Neural cell (in vitro differentiated cells): ENCODE data around the gene DOHH. TPM values are rescaled to one million over a fixed set of nuclear protein-coding genes. Genes with fewer than 3 reads are reported as not detected.
"Not testable (repeated sequence)": the region's sequence is repeated elsewhere in the genome, so short reads cannot be mapped to it uniquely, and the experiment has no call there.

ENCODE experiments used
- H2AFZ ChIP-seq: fragments of 200-600, 300-800 bp; sonication (generic), shearing (Covaris generic); 2 replicates; pipeline ENCODE4 v1.6.0; 2014; ENCODE audit warnings: low read depth, mild to moderate bottlenecking, antibody characterized with exemption, low read length, moderate library complexity
- H3F3A ChIP-seq: fragments of 200-600 bp; shearing (Covaris generic); 2 replicates; pipeline ENCODE4 v1.6.1; 2016; ENCODE audit warnings: mild to moderate bottlenecking, moderate library complexity, mixed read lengths, antibody characterized with exemption, low read length; ENCODE audit not compliant: insufficient read depth, poor library complexity, severe bottlenecking
- H3K27ac ChIP-seq: fragments of 200-600, 300-800 bp; sonication (generic), shearing (Covaris generic); 2 replicates; pipeline ENCODE4 v1.5.1; 2014; ENCODE audit warnings: mild to moderate bottlenecking, low read length, moderate library complexity
- H3K27me3 ChIP-seq: fragments of 300-800, 200-600 bp; sonication (generic), shearing (Covaris generic); 2 replicates; pipeline ENCODE4 v1.6.0; 2014; ENCODE audit warnings: mild to moderate bottlenecking, low read depth, low read length, moderate library complexity; ENCODE audit not compliant: insufficient read depth
- H3K36me3 ChIP-seq: fragments of 300-800, 200-600 bp; sonication (generic), shearing (Covaris generic); 2 replicates; pipeline ENCODE4 v1.5.1; 2014; ENCODE audit warnings: mild to moderate bottlenecking, antibody characterized with exemption, low read length, moderate library complexity; ENCODE audit not compliant: insufficient read depth
- H3K4me2 ChIP-seq: fragments of 300-800, 200-600 bp; sonication (generic), shearing (Covaris generic); 2 replicates; pipeline ENCODE4 v1.6.0; 2014; ENCODE audit warnings: mild to moderate bottlenecking, low read length
- H3K4me3 ChIP-seq: fragments of 300-800, 200-600 bp; sonication (generic), shearing (Covaris generic); 2 replicates; pipeline ENCODE4 v1.5.1; 2014; ENCODE audit warnings: mild to moderate bottlenecking, low read length, moderate library complexity
- H3K79me2 ChIP-seq: fragments of 200-600 bp; shearing (Covaris generic); replicated peaks from 2 replicates; pipeline ENCODE4 v1.6.0; 2014; ENCODE audit warnings: mild to moderate bottlenecking, low read length, moderate library complexity; ENCODE audit not compliant: insufficient read depth
- H3K9ac ChIP-seq: fragments of 300-800, 200-600 bp; sonication (generic), shearing (Covaris generic); 2 replicates; pipeline ENCODE4 v1.6.1; 2016; ENCODE audit warnings: mild to moderate bottlenecking, low read length, mixed read lengths
- H3K9me2 ChIP-seq: fragments of 200-600 bp; shearing (Covaris generic); 2 replicates; pipeline ENCODE4 v1.6.1; 2016; ENCODE audit warnings: mild to moderate bottlenecking, low read length, mixed read lengths; ENCODE audit not compliant: insufficient read depth
- H3K9me3 ChIP-seq: fragments of 200-600, 300-800 bp; sonication (generic), shearing (Covaris generic); 2 replicates; pipeline ENCODE4 v1.6.1; 2016; ENCODE audit warnings: mild to moderate bottlenecking, mixed run types, low read length, moderate library complexity, mixed read lengths
- H4K20me1 ChIP-seq: fragments of 200-600 bp; shearing (Covaris generic); 2 replicates; pipeline ENCODE4 v1.6.1; 2016; ENCODE audit warnings: mild to moderate bottlenecking, mixed run types; ENCODE audit not compliant: insufficient read depth
- EP300 ChIP-seq: fragments of 450-650 bp; conservative IDR thresholded peaks from 2 replicates; pipeline ENCODE4 v1.6.1; 2014; ENCODE audit warnings: antibody characterized with exemption, mild to moderate bottlenecking, moderate library complexity; ENCODE audit not compliant: poor library complexity, severe bottlenecking
- EZH2 ChIP-seq: fragments of 200-600, 300-800 bp; shearing (Covaris generic), sonication (generic); IDR thresholded peaks from 2 replicates; pipeline ENCODE4 v1.6.1; 2014; ENCODE audit warnings: antibody characterized with exemption, low read length, borderline replicate concordance, mild to moderate bottlenecking; ENCODE audit not compliant: insufficient read depth, poor library complexity, severe bottlenecking
- MXI1 ChIP-seq: fragments of 450-650 bp; conservative IDR thresholded peaks from 2 replicates; pipeline ENCODE4 v1.6.1; 2014; ENCODE audit warnings: antibody characterized with exemption, mild to moderate bottlenecking; ENCODE audit not compliant: poor library complexity, severe bottlenecking
- POLR2AphosphoS5 ChIP-seq: IDR thresholded peaks from 2 replicates; pipeline ENCODE4 v1.6.1; 2012
- RAD21 ChIP-seq: fragments of 450-650 bp; conservative IDR thresholded peaks from 2 replicates; pipeline ENCODE4 v1.6.1; 2014; ENCODE audit warnings: antibody characterized with exemption, mild to moderate bottlenecking, moderate library complexity
- SMC3 ChIP-seq: fragments of 450-650 bp; conservative IDR thresholded peaks from 2 replicates; pipeline ENCODE4 v1.6.1; 2014; ENCODE audit warnings: antibody characterized with exemption, mild to moderate bottlenecking, moderate library complexity; ENCODE audit not compliant: poor library complexity
- TAF1 ChIP-seq: IDR thresholded peaks from 2 replicates; pipeline ENCODE4 v1.6.1; 2012; ENCODE audit warnings: low read depth
- polyA plus RNA-seq: library from polyadenylated mRNA; depleted of rRNA; stranded (reverse); fragments of >200 nt; gene quantifications from 2 replicates; pipeline ENCODE4 v1.2.3, GENCODE V29; 2014
- TF ChIP-seq, protein P1 (sequence below): fragments of 450-650 bp; IDR thresholded peaks from 2 replicates; pipeline ENCODE4 v1.5.1; 2014; ENCODE audit warnings: antibody characterized with exemption, mild to moderate bottlenecking, moderate library complexity; ENCODE audit not compliant: poor library complexity, severe bottlenecking
- TF ChIP-seq, protein P2 (sequence below): IDR thresholded peaks from 2 replicates; pipeline ENCODE4 v1.6.1; 2012; ENCODE audit warnings: borderline replicate concordance

Gene DOHH
- polyA plus RNA-seq, 1 donor from 2014 or later = 20.3 TPM

DNA sequence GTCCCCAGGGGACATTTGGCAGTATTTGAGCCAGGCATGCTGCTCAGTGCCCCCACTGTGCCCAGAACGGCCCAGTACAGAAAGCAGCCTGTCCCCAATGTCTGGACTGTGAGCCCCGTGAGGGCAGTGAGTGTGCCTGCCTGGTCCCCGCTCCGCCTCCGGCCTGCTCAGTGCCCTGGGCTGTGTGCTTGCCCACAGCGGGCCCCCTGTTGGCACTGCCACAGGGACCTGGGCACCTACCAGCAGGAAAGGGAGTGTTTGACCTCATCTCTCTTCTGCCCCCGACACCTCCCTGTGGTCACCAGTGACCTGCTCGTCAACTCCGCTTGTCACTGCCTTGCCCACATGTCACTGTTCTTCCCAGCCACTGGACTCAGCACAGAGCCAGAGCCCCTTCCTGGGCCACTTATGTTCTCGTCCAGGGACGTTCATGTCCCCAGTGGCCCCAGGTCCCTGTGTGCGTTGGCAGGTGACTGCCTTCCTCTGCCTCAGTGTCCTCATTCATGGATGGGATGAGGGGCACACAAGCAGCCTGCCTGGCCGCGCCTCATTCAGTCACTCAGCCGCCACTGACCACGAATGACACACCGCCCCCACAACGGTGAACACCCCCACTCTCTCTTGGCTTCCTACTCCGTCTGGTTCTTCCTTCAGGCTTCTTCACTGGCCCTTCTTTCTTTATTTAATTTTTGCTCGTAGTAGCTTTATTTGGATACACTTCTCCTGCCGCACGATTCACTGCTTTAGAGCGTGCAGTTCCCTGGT is 8.5 kb upstream of the DOHH start:
- Histone ChIP-seq H3K36me3 (no peaks in the 10 kb centered on the region), H4K20me1 (peaks cover 27% of the 10 kb centered on the region), H3K9me2 (no peaks in the 10 kb centered on the region), H3K79me2 (peaks cover 66% of the 10 kb centered on the region), H3K9me3 (no peaks in the 10 kb centered on the region), H3K4me3 (no peak overlapping the region), H3K4me2 (no peak overlapping the region), H3K27me3 (no peaks in the 10 kb centered on the region), H2AFZ (no peak overlapping the region), H3F3A (no peaks in the 10 kb centered on the region), H3K9ac (no peak overlapping the region), H3K27ac (no peak overlapping the region)
- TF ChIP-seq, protein P1, sequence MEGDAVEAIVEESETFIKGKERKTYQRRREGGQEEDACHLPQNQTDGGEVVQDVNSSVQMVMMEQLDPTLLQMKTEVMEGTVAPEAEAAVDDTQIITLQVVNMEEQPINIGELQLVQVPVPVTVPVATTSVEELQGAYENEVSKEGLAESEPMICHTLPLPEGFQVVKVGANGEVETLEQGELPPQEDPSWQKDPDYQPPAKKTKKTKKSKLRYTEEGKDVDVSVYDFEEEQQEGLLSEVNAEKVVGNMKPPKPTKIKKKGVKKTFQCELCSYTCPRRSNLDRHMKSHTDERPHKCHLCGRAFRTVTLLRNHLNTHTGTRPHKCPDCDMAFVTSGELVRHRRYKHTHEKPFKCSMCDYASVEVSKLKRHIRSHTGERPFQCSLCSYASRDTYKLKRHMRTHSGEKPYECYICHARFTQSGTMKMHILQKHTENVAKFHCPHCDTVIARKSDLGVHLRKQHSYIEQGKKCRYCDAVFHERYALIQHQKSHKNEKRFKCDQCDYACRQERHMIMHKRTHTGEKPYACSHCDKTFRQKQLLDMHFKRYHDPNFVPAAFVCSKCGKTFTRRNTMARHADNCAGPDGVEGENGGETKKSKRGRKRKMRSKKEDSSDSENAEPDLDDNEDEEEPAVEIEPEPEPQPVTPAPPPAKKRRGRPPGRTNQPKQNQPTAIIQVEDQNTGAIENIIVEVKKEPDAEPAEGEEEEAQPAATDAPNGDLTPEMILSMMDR = no peak
- no peak for TF ChIP-seq RAD21
- TF ChIP-seq, protein P2, sequence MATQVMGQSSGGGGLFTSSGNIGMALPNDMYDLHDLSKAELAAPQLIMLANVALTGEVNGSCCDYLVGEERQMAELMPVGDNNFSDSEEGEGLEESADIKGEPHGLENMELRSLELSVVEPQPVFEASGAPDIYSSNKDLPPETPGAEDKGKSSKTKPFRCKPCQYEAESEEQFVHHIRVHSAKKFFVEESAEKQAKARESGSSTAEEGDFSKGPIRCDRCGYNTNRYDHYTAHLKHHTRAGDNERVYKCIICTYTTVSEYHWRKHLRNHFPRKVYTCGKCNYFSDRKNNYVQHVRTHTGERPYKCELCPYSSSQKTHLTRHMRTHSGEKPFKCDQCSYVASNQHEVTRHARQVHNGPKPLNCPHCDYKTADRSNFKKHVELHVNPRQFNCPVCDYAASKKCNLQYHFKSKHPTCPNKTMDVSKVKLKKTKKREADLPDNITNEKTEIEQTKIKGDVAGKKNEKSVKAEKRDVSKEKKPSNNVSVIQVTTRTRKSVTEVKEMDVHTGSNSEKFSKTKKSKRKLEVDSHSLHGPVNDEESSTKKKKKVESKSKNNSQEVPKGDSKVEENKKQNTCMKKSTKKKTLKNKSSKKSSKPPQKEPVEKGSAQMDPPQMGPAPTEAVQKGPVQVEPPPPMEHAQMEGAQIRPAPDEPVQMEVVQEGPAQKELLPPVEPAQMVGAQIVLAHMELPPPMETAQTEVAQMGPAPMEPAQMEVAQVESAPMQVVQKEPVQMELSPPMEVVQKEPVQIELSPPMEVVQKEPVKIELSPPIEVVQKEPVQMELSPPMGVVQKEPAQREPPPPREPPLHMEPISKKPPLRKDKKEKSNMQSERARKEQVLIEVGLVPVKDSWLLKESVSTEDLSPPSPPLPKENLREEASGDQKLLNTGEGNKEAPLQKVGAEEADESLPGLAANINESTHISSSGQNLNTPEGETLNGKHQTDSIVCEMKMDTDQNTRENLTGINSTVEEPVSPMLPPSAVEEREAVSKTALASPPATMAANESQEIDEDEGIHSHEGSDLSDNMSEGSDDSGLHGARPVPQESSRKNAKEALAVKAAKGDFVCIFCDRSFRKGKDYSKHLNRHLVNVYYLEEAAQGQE = no peak
- TF ChIP-seq EP300 = no peak
- TF ChIP-seq EZH2 = no peak
- no peak for TF ChIP-seq SMC3
- TF ChIP-seq POLR2AphosphoS5 = no peak
- TF ChIP-seq MXI1 = no peak
- TF ChIP-seq TAF1 = no peak

DNA sequence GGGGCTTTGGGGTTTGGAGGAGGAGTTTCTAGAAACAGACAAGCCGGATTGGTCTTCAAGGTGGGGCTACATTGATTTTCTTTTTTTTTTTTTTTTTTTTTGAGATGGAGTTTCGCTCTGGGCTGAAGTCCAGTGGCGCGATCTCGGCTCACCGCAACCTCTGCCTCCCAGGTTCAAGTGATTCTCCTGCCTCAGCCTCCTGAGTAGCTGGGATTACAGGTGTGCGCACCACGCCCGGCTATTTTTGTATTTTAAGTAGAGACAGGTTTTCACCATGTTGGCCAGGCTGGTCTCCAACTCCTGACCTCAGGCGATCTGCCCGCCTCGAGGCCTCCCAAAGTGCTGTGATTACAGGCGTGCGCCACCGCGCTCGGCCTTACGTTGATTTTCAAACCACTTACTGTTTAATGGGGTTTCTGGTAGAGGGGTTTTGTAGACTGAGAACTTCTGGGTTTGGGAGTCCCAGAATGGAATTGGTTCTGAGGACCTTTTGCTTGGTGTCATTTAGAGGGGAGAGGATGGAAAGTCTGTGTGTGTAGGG is 7.7 kb upstream of the DOHH start:
- H3K4me3 ChIP-seq = peak overlapping the region; percentile 95

More for the DNA sequence above, 7.7 kb upstream of the DOHH start:
- Histone ChIP-seq H3K79me2 (peaks cover 58% of the 10 kb centered on the region), H3K9ac (peak overlapping the region; percentile 94), H4K20me1 (peaks cover 27% of the 10 kb centered on the region)
- not testable (repeated sequence) for H3K27ac ChIP-seq, H3K27me3 ChIP-seq, H3K9me3 ChIP-seq, H3K36me3 ChIP-seq, H3F3A ChIP-seq, H3K4me2 ChIP-seq, H2AFZ ChIP-seq, H3K9me2 ChIP-seq
